Muscle of back (tissue), 11 donors: ENCODE data around the gene TOGARAM2. TPM values are rescaled to one million over a fixed set of nuclear protein-coding genes. Genes with fewer than 3 reads are reported as not detected.
"Not testable (repeated sequence)": the region's sequence is repeated elsewhere in the genome, so short reads cannot be mapped to it uniquely, and the experiment has no call there.

Source experiments
- DNase-seq, 3 donors: peaks; one replicate each; pipeline versions ENCODE4 v3.0.0 to v3.0.0-alpha.2; 2013
- polyA plus RNA-seq, 10 donors: library from polyadenylated mRNA; unstranded; fragments of 120-200 nt; gene quantifications; one replicate each; pipeline ENCODE4 v1.2.1, GENCODE V29; 2013; ENCODE audit not compliant: insufficient read length in 10 of 10

TOGARAM2 gene
- polyA plus RNA-seq, 10 donors, result 0.15 to 2.4 (median 1.1) TPM

GRCh38 chr2:28976584-28976983 is 4.5 kb upstream of the TOGARAM2 start:
- peak in 1 of 3 donors; percentile 23 for DNase-seq

DNA sequence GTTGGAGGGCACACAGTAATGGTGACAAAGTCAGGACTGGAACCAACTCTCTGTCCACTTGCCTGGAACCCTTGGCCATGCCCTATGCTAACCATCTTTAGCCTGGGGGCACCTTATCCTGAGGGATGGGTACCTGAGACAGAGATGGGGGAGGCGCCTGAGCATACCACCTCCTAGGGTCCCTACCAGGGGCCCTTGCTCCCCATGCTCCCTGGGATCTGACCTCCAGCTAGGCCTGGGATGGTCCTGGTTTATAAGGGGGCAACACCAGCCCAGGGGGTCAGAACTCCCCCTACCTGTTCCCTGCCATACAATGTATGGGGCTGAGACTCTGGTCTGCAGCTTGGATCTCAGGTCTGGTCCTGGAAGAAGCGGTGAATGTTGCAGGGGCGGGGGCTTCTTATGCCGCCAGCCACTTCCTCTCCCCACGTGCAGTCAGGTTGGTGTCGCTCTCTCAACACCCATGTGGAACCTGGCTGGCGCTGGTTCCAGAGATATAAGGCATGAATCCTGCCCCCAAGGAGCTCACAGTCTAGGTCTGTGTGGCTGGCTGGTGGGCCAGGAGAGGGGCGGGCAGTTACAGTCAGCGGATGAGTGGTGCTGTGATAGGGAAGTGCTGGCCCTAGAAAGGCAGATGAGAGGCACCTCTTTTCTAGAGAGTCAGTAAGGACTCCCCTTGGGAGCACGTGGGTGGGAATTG is 3.8 kb upstream of the TOGARAM2 start:
- DNase-seq, result no peak

DNA sequence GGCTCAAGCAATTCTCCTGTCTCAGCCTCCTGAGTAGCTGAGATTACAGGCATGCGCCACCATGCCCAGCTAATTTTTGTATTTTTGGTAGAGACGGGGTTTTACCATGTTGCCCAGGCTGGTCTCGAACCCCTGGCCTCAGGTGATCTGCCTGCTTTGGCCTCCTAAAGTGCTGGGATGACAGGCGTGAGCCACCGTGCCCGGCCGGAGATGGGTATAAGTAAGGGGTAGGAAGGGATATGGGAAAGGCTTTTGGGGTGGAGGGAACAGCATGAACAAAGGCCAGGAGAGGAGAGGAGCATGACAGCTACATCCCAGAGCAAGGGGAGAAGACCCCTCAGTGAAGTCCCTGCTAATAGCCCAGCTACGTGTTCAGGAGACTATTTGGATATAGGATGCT is 3.1 kb upstream of the TOGARAM2 start:
- DNase-seq, result not testable (repeated sequence)

DNA sequence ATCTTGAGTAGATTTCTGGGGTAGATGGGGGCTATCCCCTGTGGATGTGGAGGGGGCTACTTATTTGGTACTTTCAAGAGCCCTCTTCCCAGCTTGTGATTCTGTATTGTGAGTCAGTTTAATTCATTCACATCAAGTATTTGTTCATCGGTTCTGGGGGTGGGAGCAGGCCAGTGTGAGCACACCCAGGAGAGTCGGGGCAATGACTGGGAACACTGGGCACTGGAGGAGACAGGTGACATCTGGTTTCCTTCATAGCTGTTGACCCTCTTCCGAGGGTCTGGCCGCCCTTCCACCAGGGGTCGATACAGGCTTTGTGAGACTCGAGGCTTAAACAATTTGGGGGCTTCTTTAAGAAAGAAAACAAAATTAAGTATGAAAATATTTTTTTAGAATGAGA is 2.5 kb upstream of the TOGARAM2 start:
- no peak for DNase-seq

DNA sequence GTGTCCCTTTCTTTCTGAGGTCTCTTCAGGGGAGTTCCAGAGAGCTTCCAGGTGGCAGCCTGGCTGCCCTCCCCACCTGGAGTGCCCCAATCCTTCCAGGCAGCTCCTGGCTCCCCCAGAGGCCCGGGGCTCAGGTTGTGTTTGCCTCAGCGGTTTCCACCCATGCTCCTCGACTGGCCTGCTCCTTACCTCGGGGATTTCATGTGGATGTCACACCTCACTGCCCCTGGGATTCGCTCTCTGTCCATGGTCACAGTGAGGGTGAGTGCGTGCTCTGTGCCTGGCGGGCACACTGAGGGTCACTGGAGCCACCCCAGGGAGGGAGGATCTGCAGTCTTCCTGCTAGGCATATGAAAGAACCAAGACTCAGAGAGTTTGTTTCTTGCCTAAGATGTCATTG is 2.1 kb upstream of the TOGARAM2 start:
- DNase-seq, result no peak

- no peak for DNase-seq
Observed at GRCh38 chr2:28979576-28980366, 1.3 kb upstream of the TOGARAM2 start.

DNA sequence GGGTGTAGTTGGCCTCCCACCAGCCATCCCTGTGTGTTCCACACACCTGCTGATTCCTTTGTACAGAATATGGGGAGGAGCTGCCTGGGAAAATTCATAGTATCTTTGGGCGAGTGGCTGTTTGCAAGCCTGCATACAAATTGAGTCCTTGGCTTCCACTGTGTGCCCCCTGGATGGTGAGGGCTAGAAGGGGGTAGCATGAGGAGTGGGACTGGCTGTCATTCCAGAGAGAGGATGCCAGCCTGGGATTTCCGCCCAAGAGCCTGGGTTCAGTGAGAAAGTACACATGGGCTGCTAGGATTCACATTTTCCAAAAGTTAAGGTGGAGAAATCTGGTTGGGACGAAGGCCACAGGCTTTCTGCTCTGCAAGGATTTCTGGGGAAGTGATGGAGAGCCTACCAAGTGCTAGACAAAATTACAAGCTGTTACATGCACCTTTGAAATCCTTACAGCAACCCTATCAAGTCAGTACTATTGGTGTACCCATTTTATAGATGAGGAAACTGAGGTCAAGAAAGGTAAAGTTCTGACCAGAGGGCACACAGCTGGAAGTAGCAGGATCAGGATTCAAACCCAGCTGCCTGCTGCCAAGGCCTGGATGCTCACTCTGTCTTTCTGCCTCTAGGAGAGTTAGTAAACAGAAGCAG is 606 bp upstream of the TOGARAM2 start:
- DNase-seq, result no peak

DNA sequence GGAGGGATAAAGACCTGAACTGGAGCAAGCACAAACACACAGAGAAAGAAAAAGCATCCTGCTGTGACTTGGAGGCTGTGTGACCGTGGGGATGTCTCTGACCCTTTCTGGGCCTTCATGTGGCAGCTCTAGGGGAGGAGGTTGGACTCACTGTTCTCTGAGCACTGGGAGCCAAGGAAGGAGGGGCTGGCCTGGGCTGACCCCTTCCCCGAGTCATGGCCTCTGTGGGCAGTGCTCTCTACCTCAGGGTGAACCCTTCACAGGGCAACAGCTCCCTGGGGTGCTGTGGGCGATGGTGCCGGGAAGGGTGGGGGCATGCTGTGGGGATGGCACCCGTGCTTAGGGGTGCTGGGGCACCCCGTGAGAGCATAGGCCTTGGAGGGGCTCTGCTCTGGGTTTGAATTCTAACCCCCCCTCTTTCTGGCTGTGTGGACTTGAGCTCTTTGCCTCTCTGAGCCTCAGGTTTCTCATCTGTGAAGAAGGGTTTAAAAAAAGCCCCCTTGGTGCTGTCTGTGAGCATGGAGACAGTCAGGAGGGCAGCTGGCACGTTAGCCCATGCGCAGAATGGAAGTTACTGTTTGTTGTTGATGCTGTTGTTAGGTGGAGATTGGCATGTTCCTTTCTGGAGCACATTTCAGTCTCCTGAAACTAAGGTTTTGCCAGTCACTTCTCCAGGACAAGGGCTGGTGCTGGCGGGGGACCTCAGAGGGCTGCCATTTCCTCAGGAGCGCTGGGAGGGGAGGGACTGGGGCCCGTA is 700 bp downstream of the TOGARAM2 start:
- no peak for DNase-seq

DNA sequence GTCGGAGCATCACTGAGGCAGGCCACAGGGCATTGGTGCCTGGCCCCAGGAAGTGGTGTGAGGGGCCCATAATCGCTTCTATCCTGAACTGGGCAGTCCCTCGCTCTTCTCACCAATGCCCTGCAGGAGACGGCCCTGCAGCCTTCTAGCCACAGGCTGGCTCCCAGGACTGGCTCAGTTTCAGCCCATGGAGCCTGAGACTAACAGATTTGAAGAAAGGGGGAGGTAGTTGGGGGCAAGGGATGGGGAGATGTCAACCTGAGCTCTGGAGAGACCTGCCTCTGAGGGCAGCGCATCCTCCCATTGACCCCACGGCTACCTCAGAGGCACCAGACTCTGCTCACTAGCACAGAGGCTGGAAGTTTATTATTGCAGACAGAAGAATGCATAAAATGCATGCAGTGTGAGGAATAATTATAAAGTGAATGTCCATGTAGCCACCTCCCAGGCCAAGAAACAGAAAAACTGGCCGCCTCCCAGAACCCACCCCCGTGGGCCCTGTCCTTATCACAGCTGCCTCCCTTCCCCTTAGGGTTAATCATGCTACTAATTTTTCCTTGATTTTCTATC is 1.4 kb downstream of the TOGARAM2 start:
- no peak for DNase-seq

- peak in 1 of 3 donors; percentile 32 for DNase-seq
Observed at GRCh38 chr2:28986429-28986828, 5.3 kb downstream of the TOGARAM2 start.

- DNase-seq, result no peak
Observed at GRCh38 chr2:28989973-28990372, 8.9 kb downstream of the TOGARAM2 start.

DNA sequence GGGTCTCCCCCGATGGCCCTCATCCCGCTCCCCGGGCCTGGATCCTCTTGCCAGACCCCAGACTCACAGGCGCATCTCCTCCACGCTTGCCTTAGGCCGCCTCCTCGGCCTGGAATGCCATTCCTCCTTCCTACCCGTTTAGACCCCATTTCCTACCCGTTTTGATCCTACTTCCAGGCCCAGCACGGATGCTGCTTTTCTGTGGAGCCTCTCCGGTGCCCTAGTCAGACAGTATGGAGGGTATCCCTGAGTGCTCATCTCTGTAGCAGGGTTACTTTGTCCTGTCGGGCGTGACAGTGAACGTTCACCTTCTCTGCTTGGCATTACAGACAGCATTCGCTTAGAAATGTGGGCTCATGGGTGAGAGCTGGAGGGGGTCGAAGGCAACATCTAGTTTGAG is 9.3 kb downstream of the TOGARAM2 start:
- DNase-seq, result no peak

DNA sequence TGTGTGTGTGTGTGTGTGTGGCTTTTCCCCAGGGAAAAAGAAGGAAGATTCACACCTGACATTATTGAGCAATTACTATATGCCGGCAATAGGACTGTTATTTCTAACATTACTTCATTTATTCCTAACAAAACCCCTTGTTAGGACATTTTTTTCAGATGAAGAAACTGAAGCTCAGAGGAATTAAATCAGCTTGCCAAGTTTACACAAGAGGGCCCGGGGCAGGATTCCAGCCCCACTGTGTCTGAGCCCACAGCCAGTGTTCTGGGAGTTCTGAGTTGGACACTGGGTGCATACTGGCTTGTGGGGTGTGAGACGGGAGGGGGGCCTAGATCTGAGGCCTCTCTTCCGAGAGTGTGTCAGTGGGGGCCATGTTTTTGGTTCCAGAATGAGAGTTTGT is 9.9 kb downstream of the TOGARAM2 start:
- no peak for DNase-seq

DNA sequence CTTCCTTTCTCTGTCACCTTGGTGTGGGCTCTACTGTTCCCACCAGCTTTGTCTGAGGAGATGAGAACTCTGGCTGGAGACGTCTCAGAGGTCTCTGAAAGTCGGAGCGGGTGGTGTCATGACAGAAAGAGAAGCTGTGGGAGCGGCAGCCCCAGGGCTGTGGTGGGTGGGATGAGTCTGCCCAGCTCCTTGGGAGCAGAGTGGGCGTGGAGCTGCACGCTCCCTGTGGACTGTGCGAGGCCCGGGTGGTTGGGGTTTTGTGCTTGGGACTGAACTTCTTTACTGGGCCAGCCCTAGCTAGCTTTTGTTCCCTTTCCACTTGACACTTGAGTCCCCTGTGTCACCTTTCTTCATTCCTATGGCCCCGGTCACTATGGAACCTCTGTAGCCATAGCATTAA is 10.4 kb downstream of the TOGARAM2 start:
- DNase-seq, result no peak

DNA sequence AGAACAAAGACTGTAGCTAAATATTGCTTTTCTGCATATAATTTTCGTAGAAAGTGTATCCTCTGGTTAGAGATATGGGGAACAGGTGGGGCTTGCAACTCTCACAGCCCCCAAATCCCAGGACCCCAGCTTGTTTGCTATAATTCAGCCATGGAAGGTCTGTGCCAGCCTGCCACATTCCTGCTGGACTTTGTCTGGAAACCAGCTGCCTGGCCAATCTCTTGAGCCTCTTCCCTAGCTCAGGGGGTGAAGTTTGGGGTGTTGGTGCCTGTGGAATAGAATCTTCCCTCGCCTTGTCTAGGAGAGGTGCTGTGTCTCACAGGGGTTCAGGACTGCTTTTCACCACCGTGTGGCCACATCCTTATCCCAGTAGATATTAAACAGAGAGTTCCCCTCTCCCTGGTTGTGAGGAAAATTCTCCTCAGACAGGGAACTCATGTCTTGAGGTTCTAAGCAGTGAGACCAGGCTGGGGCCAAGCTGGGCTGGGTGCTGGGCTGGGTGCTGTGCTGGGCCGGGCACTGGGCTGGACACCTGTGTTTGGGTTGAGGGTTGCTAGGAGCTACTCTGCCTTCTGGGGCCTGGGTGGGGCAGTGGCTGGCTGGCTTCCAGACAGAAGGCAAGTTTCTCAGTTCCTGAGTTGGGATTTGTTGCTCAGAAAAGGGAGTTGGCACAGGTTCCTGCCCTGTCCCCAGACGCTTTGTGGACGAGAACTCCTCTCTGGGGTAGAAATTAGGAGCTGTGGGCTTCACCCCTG is 12.3 kb downstream of the TOGARAM2 start:
- no peak for DNase-seq

- DNase-seq, result no peak
Observed at GRCh38 chr2:28994074-28994473, 13.0 kb downstream of the TOGARAM2 start.

GRCh38 chr2:28994679-28995078 is 13.6 kb downstream of the TOGARAM2 start:
- no peak for DNase-seq

GRCh38 chr2:28995765-28996750 is 15.0 kb downstream of the TOGARAM2 start:
- no peak for DNase-seq

GRCh38 chr2:28997237-28997846 is 16.2 kb downstream of the TOGARAM2 start:
- DNase-seq, result no peak
